Stimulated activated naive B cell treated with anti-CD40 and anti-IgM and Interleukin-4, amounts not matched to agents 10 μg/mL and 1 μg/mL and 100 μg/mL, for 72 hours (primary cell): ENCODE measurements around the gene RSRC2.
"Not testable (repeated sequence)": the region's sequence is repeated elsewhere in the genome, so short reads cannot be mapped to it uniquely, and the experiment has no call there.

Experiments used
- ATAC-seq, 2 donors: fragments of 150-1000 bp; cut with Tn5 transposase; replicated peaks; 2 replicates each; pipeline ENCODE4 v1.10.0; 2021; ENCODE audit warnings: moderate library complexity in 1 of 2
- DNase-seq: peaks from one replicate; pipeline ENCODE4 v3.0.0; 2021
- H3K27ac Mint-ChIP-seq: one replicate; pipeline ENCODE4 v1.8.0; 2022; ENCODE audit warnings: mild to moderate bottlenecking, mixed read lengths
- H3K27me3 Mint-ChIP-seq, 2 donors: one replicate each; pipeline ENCODE4 v1.8.0; 2022; ENCODE audit warnings: mixed read lengths in 2 of 2
- H3K36me3 Mint-ChIP-seq, 2 donors: one replicate each; pipeline ENCODE4 v1.8.0; 2022; ENCODE audit warnings: mixed read lengths in 2 of 2, mild to moderate bottlenecking in 1 of 2
- H3K4me1 Mint-ChIP-seq, 2 donors: one replicate each; pipeline ENCODE4 v1.8.0; 2022; ENCODE audit warnings: mixed read lengths in 2 of 2, mild to moderate bottlenecking in 1 of 2
- H3K4me3 Mint-ChIP-seq, 2 donors: one replicate each; pipeline ENCODE4 v1.8.0; 2022; ENCODE audit warnings: mild to moderate bottlenecking in 2 of 2, mixed read lengths in 2 of 2, moderate library complexity in 1 of 2
- H3K9me3 Mint-ChIP-seq, 2 donors: one replicate each; pipeline ENCODE4 v1.8.0; 2022; ENCODE audit warnings: mixed read lengths in 2 of 2, mild to moderate bottlenecking in 1 of 2

The RSRC2 gene

GRCh38 chr12:122526683-122527477 lies at the start of gene RSRC2, which contains the start of gene KNTC1:
TSS of gene RSRC2 (minus strand) at chr12:122526936. CDS start at chr12:122526853, 83 bp downstream.
TSS of gene KNTC1 (plus strand) at chr12:122527249. CDS start at chr12:122530064, 2,815 bp downstream.
- peak; percentile 88 to 92 for ATAC-seq
- no peak within 1 kb of the TSS for H3K4me3 Mint-ChIP-seq
- H3K9me3 Mint-ChIP-seq, result no peaks in the 10 kb centered on the region
- H3K4me1 Mint-ChIP-seq, result peaks cover 16 to 26% of the 10 kb centered on the region in 2 donors
- H3K36me3 Mint-ChIP-seq, result peaks cover 9 to 25% of the 10 kb centered on the region in 2 donors
- no peak within 1 kb of the TSS for H3K27ac Mint-ChIP-seq
- H3K27me3 Mint-ChIP-seq, result no peaks in the 10 kb centered on the region
- DNase-seq, result peak; percentile 98

- Mint-ChIP-seq H3K4me1 (no peaks in the 10 kb centered on the region), H3K4me3 (no peak overlapping the region), H3K27me3 (no peaks in the 10 kb centered on the region), H3K27ac (no peak overlapping the region), H3K36me3 (peaks cover 24 to 49% of the 10 kb centered on the region in 2 donors), H3K9me3 (no peaks in the 10 kb centered on the region)
- DNase-seq (no peak), ATAC-seq (no peak)
Observed at GRCh38 chr12:122571821-122572220, 45.1 kb upstream of the RSRC2 start.

DNA sequence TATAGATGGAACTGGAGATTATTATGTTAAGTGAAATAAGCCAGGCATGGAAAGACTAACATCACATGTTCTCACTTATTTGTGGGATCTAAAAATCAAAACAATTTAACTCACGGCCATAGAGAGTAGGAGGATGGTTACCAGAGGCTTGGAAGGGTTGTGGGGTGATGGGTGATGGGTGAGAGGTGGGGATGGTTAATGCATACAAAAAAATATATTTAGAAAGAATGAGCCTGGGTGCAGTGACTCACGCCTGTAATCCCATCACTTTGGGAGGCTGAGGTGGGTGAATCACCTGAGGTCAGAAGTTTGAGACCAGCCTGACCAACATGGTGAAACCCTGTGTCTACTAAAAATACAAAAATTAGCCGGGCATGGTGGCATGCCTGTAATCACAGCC lies 43.3 kb upstream of the RSRC2 start:
- not testable (repeated sequence) for H3K4me1 Mint-ChIP-seq, ATAC-seq
- peaks cover 18 to 37% of the 10 kb centered on the region in 2 donors for H3K36me3 Mint-ChIP-seq

GRCh38 chr12:122569288-122569687 lies 42.6 kb upstream of the RSRC2 start:
- Mint-ChIP-seq H3K27ac (no peak overlapping the region), H3K9me3 (no peaks in the 10 kb centered on the region), H3K4me3 (no peak overlapping the region), H3K4me1 (no peaks in the 10 kb centered on the region), H3K27me3 (no peaks in the 10 kb centered on the region), H3K36me3 (peaks cover 13 to 32% of the 10 kb centered on the region in 2 donors)
- no peak for DNase-seq
- ATAC-seq, result no peak

More for the DNA sequence above, 43.3 kb upstream of the RSRC2 start:
- H3K27ac Mint-ChIP-seq, H3K4me3 Mint-ChIP-seq, DNase-seq, H3K9me3 Mint-ChIP-seq, H3K27me3 Mint-ChIP-seq: not testable (repeated sequence)

- H3K36me3 Mint-ChIP-seq, result peaks cover 13 to 32% of the 10 kb centered on the region in 2 donors
Observed at GRCh38 chr12:122566816-122567215, 40.1 kb upstream of the RSRC2 start.

DNA sequence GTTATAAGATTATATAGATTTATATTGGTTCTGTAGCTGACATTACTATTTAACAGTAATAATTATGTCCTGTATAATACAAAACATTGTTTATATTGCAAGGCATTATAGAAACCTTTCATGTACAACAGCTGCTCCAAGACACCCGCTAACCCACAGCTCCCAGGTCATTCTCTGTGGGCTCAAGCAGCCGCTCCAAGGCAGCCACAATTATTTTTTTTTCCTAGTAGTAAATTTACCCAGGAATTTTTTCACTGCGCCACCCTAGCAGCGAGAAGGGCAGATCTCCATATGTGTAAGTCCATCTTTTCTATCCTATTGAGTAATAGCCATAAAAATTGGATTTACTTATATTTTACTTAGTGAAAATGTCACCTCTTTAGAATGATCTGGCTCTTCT lies 36.6 kb upstream of the RSRC2 start:
- Mint-ChIP-seq H3K36me3 (peaks cover 23 to 34% of the 10 kb centered on the region in 2 donors), H3K4me1 (peaks cover 5 to 16% of the 10 kb centered on the region in 2 donors), H3K27ac (no peak overlapping the region), H3K4me3 (no peak overlapping the region), H3K27me3 (no peaks in the 10 kb centered on the region), H3K9me3 (no peaks in the 10 kb centered on the region)
- no peak for DNase-seq
- ATAC-seq, result no peak

More at GRCh38 chr12:122566816-122567215, 40.1 kb upstream of the RSRC2 start:
- not testable (repeated sequence) for DNase-seq, ATAC-seq, H3K4me3 Mint-ChIP-seq, H3K27ac Mint-ChIP-seq, H3K9me3 Mint-ChIP-seq, H3K4me1 Mint-ChIP-seq, H3K27me3 Mint-ChIP-seq

DNA sequence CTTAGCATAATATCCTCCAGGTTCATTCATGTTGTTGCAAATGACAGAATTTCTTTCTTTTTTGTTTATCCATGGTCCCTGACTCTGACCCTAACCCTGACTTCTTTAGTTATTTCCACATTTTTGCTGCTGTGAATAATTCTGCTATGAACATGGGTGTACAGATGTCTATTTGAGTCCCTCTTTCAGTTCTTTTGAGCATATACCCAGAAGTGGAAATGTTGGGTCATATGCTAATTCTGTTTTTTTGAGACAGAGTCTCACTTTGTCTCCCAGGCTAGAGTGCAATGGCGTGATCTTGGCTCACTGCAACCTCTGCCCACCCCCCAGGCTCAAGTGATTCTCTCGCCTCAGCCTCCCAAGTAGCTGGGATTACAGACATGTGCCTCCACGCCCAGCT lies 33.4 kb upstream of the RSRC2 start:
- no peak overlapping the region for H3K4me3 Mint-ChIP-seq
- peaks cover 32 to 48% of the 10 kb centered on the region in 2 donors for H3K36me3 Mint-ChIP-seq
- peaks cover 5 to 16% of the 10 kb centered on the region in 2 donors for H3K4me1 Mint-ChIP-seq
- H3K9me3 Mint-ChIP-seq, result no peaks in the 10 kb centered on the region
- no peaks in the 10 kb centered on the region for H3K27me3 Mint-ChIP-seq
- ATAC-seq, result peak; percentile 70 to 78
- peak overlapping the region; percentile 84 for H3K27ac Mint-ChIP-seq
- no peak for DNase-seq

DNA sequence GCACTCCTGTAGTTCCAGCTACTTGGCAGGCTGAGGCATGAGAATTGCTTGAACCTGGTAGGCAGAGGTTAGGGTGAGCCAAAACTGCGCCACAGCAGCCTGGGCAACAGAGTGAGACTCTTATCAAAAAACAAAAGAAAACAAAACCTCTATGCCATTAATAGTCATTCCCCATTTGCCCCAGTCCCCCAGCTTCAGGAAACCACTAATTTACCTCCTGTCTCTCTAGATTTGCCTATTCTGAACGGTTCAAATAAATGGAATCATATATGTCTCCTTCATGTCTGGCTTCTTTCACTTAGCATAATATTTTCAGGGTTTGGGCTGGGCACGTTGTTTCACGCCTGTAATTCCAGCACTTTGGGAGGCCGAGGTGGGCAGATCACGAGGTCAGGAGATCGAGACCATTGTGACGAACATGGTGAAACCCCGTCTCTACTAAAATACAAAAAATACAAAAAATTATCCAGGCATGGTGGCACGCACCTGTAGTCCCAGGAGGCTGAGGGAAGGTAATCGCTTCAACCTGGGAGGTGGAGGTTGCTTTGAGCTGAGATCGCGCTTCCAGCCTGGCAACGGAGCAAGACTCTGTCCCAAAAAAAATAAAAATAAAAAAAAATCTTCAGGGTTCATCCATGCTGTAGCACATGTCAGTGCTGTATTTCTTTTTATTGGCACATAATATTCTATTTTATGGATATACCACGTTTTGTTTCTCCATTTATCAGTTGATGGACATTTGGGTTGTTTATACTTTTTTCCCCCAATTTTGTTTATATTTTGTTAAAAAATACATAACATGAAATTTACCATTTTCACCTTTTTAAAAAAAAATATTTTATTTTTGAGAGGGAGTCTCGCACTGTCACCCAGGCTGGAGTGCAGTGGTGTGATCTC lies 32.3 kb upstream of the RSRC2 start:
- H3K9me3 Mint-ChIP-seq, result no peaks in the 10 kb centered on the region
- ATAC-seq, result peak; percentile 48 to 66
- peak overlapping the region; percentile 93 for H3K27ac Mint-ChIP-seq
- peaks cover 5 to 16% of the 10 kb centered on the region in 2 donors for H3K4me1 Mint-ChIP-seq
- H3K27me3 Mint-ChIP-seq, result no peaks in the 10 kb centered on the region
- DNase-seq, result peak; percentile 13
- H3K4me3 Mint-ChIP-seq, result peak overlapping the region in 1 of 2 donors; percentile 51
- H3K36me3 Mint-ChIP-seq, result peaks cover 32 to 55% of the 10 kb centered on the region in 2 donors

DNA sequence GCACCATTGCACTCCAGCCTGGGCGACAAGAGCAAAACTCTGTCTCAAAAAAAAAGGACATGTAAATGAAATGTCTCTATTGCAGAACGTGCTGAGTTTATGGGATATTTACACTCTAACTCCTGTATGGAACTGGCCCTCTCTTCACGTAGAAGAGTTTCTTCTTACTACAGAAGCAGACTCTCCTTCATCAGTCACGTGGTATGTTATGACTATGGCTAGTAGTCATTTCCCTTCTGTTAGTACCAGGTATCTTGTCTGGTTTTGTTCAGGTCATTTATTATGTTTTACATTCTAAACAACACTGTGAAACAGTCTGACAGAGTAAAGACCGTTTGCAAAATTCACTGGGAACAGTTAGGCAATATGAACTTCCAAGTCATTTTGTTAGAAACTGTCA lies 20.6 kb upstream of the RSRC2 start:
- Mint-ChIP-seq H3K4me1 (peaks cover 11 to 22% of the 10 kb centered on the region in 2 donors), H3K36me3 (peaks cover 31 to 51% of the 10 kb centered on the region in 2 donors)
- DNase-seq, result no peak

DNA sequence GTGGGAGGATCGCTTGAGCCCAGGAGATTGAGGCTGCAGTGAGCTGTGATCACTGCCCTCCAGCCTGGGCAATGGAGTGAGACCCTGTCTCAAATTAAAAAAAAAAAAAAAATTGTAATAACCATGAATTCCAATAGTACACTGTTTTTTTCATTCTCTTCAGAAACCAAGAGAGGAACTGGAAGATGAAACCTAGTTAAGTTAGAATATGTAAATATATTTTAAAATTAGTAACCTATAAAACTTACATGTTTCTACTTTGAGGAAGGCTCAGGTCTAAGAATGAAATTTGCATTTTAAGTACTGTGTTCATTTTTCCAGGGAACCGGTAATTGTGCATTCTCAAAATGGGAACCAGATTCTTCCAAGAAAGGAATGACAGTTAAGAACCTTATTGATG lies 19.1 kb upstream of the RSRC2 start:
- Mint-ChIP-seq H3K36me3 (peaks cover 30 to 49% of the 10 kb centered on the region in 2 donors), H3K9me3 (no peaks in the 10 kb centered on the region), H3K4me3 (no peak overlapping the region), H3K27ac (peak overlapping the region; percentile 5), H3K27me3 (no peaks in the 10 kb centered on the region), H3K4me1 (peaks cover 11 to 22% of the 10 kb centered on the region in 2 donors)
- DNase-seq, result no peak
- ATAC-seq, result peak; percentile 82 to 88

More for the DNA sequence above, 20.6 kb upstream of the RSRC2 start:
- ATAC-seq, result peak in 1 of 2 donors; percentile 48
- no peak overlapping the region for H3K4me3 Mint-ChIP-seq
- H3K9me3 Mint-ChIP-seq, result no peaks in the 10 kb centered on the region
- no peak overlapping the region for H3K27ac Mint-ChIP-seq
- no peaks in the 10 kb centered on the region for H3K27me3 Mint-ChIP-seq

DNA sequence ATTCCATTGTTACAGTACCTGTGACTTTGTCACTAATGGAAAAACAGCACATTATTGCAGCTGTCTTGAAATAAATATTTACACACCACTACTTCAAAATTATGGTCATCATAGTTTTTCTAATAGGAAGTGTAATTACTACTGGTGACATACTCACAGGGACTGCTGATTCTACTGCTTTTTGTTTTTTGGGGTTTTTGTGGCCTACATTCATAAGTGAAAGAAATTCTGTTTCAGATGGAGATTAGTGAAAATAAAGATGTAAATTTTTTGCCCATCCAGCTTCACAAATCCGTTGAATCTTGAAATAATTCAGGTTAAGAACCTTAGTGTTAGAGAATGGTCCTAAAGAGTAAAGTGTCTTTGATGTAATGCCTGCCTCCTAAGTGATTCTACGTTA lies 17.8 kb upstream of the RSRC2 start:
- Mint-ChIP-seq H3K4me3 (no peak overlapping the region), H3K9me3 (no peaks in the 10 kb centered on the region), H3K27me3 (no peaks in the 10 kb centered on the region), H3K36me3 (peaks cover 28 to 41% of the 10 kb centered on the region in 2 donors), H3K4me1 (peaks cover 11 to 22% of the 10 kb centered on the region in 2 donors), H3K27ac (no peak overlapping the region)
- no peak for DNase-seq
- ATAC-seq, result peak in 1 of 2 donors; percentile 38

DNA sequence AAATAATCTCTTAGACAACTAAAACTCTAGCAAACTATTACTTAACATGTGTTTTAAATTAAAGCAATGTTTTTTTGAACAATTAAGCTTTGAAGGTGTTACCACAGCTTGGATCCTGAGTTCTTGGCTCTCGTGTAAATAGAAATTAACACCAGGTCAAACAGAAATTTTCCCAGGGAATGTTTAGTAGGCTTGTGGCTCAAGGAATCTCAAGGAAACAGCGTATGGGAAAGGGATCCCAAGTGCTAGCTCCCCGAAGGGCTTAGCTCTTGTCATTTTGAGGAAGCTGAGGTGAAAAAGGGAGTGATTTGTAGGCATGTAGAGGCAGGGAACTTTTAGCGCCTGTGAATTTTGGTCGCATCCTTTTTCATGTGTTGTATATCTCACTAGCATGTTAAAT lies 11.8 kb upstream of the RSRC2 start:
- H3K9me3 Mint-ChIP-seq, result no peaks in the 10 kb centered on the region

GRCh38 chr12:122537021-122537420 lies 10.3 kb upstream of the RSRC2 start:
- Mint-ChIP-seq H3K4me3 (no peak overlapping the region), H3K27ac (no peak overlapping the region)

More for the DNA sequence above, 11.8 kb upstream of the RSRC2 start:
- Mint-ChIP-seq H3K27me3 (no peaks in the 10 kb centered on the region), H3K4me1 (peaks cover 0 to 2% of the 10 kb centered on the region in 2 donors), H3K36me3 (peaks cover 27 to 38% of the 10 kb centered on the region in 2 donors), H3K4me3 (no peak overlapping the region), H3K27ac (no peak overlapping the region)
- ATAC-seq (no peak), DNase-seq (no peak)

GRCh38 chr12:122533856-122534255 lies 7.1 kb upstream of the RSRC2 start:
- ATAC-seq (no peak), DNase-seq (no peak)
- peaks cover 4 to 5% of the 10 kb centered on the region in 2 donors for H3K4me1 Mint-ChIP-seq
- no peaks in the 10 kb centered on the region for H3K9me3 Mint-ChIP-seq
- H3K36me3 Mint-ChIP-seq, result peaks cover 15 to 28% of the 10 kb centered on the region in 2 donors
- no peak overlapping the region for H3K4me3 Mint-ChIP-seq
- no peak overlapping the region for H3K27ac Mint-ChIP-seq
- H3K27me3 Mint-ChIP-seq, result no peaks in the 10 kb centered on the region

More at GRCh38 chr12:122537021-122537420, 10.3 kb upstream of the RSRC2 start:
- Mint-ChIP-seq H3K27me3 (no peaks in the 10 kb centered on the region), H3K9me3 (no peaks in the 10 kb centered on the region), H3K4me1 (no peaks in the 10 kb centered on the region), H3K36me3 (peaks cover 21 to 31% of the 10 kb centered on the region in 2 donors)
- ATAC-seq (no peak), DNase-seq (no peak)
